Trophoblast cell (in vitro differentiated cells and primary cell): ENCODE data around the gene RWDD3. TPM values are rescaled to one million over a fixed set of nuclear protein-coding genes. Genes with fewer than 3 reads are reported as not detected.
A peak's percentile ranks its signal among the peaks of the same experiment; 100 is the strongest.

ENCODE experiments used
- DNase-seq, 2 donors: peaks; one replicate each; pipeline ENCODE4 v3.0.0-alpha.2; 2016
- H2AFZ ChIP-seq: 2 replicates; pipeline ENCODE4 v1.6.1; 2013; ENCODE audit warnings: low read length, moderate library complexity, mild to moderate bottlenecking; ENCODE audit not compliant: insufficient read depth, poor library complexity
- H2AK5ac ChIP-seq: 2 replicates; pipeline ENCODE4 v1.6.1; 2013; ENCODE audit warnings: mild to moderate bottlenecking, low read length
- H2BK120ac ChIP-seq: 2 replicates; pipeline ENCODE4 v1.6.1; 2013; ENCODE audit warnings: low read length, mild to moderate bottlenecking, moderate library complexity; ENCODE audit not compliant: insufficient read depth, poor library complexity
- H2BK12ac ChIP-seq: 2 replicates; pipeline ENCODE4 v1.6.1; 2013; ENCODE audit warnings: mild to moderate bottlenecking, low read length, moderate library complexity
- H2BK5ac ChIP-seq: 2 replicates; pipeline ENCODE4 v1.6.1; 2013; ENCODE audit warnings: low read length, low read depth, moderate library complexity, mild to moderate bottlenecking; ENCODE audit not compliant: poor library complexity
- H3K14ac ChIP-seq: 2 replicates; pipeline ENCODE4 v1.6.1; 2013; ENCODE audit warnings: mild to moderate bottlenecking, low read length
- H3K18ac ChIP-seq: 2 replicates; pipeline ENCODE4 v1.6.1; 2013; ENCODE audit warnings: mild to moderate bottlenecking, low read length
- H3K23ac ChIP-seq: 2 replicates; pipeline ENCODE4 v1.6.1; 2013; ENCODE audit warnings: low read length
- H3K27ac ChIP-seq: 2 replicates; pipeline ENCODE4 v1.5.1; 2013; ENCODE audit warnings: low read depth, mild to moderate bottlenecking, inconsistent platforms, low read length, moderate library complexity
- H3K27me3 ChIP-seq: 2 replicates; pipeline ENCODE4 v1.6.1; 2013; ENCODE audit warnings: inconsistent platforms, mild to moderate bottlenecking, low read length, moderate library complexity; ENCODE audit not compliant: insufficient read depth
- H3K36me3 ChIP-seq, 2 experiments: 1 replicate in 1 of 2; 2 replicates in 1 of 2; pipeline ENCODE4 v1.6.1; 2013; ENCODE audit warnings: low read length in 2 of 2, mild to moderate bottlenecking in 2 of 2, moderate library complexity in 1 of 2; ENCODE audit not compliant: insufficient read depth in 2 of 2, control insufficient read depth in 1 of 2
- H3K4ac ChIP-seq: 2 replicates; pipeline ENCODE4 v1.6.1; 2013; ENCODE audit warnings: low read depth, mild to moderate bottlenecking, low read length, moderate library complexity
- H3K4me1 ChIP-seq, 2 experiments: 1 replicate in 1 of 2; 2 replicates in 1 of 2; pipeline ENCODE4 v1.6.1; 2013; ENCODE audit warnings: low read length in 2 of 2, mild to moderate bottlenecking in 2 of 2, moderate library complexity in 1 of 2; ENCODE audit not compliant: insufficient read depth in 2 of 2, control insufficient read depth in 1 of 2
- H3K4me2 ChIP-seq: 2 replicates; pipeline ENCODE4 v1.6.1; 2013; ENCODE audit warnings: inconsistent platforms, mild to moderate bottlenecking, low read length, moderate library complexity
- H3K4me3 ChIP-seq: 2 replicates; pipeline ENCODE4 v1.5.1; 2013; ENCODE audit warnings: mild to moderate bottlenecking, low read depth, low read length, inconsistent platforms
- H3K79me1 ChIP-seq: one replicate; pipeline ENCODE4 v1.6.1; 2013; ENCODE audit warnings: low read length
- H3K79me2 ChIP-seq: 2 replicates; pipeline ENCODE4 v1.6.1; 2013; ENCODE audit warnings: low read length, mild to moderate bottlenecking; ENCODE audit not compliant: control insufficient read depth, insufficient read depth, poor library complexity
- H3K9ac ChIP-seq: 2 replicates; pipeline ENCODE4 v1.6.1; 2013; ENCODE audit warnings: mild to moderate bottlenecking, low read length
- H3K9me3 ChIP-seq: 2 replicates; pipeline ENCODE4 v1.6.1; 2013; ENCODE audit warnings: low read depth, mild to moderate bottlenecking, control low read depth, inconsistent platforms, low read length; ENCODE audit not compliant: insufficient read depth
- H4K12ac ChIP-seq: 2 replicates; pipeline ENCODE4 v1.6.1; 2013; ENCODE audit warnings: low read depth, mild to moderate bottlenecking, low read length, moderate library complexity
- H4K8ac ChIP-seq: 2 replicates; pipeline ENCODE4 v1.6.1; 2013; ENCODE audit warnings: low read depth, mild to moderate bottlenecking, low read length, moderate library complexity
- H4K91ac ChIP-seq: one replicate; pipeline ENCODE4 v1.6.1; 2013; ENCODE audit warnings: low read depth, mild to moderate bottlenecking, low read length, moderate library complexity
- WGBS: extraction: QIAGEN DNeasy Blood & Tissue Kit; methylation state at CpG from one replicate; pipeline ENCODE4 v1.1.7; 2013; ENCODE audit warnings: missing lambda C conversion rate; ENCODE audit not compliant: insufficient read length, insufficient coverage; ENCODE audit errors: extremely low coverage; 5-methylcytosine and 5-hydroxymethylcytosine counted together
- polyA plus RNA-seq: library from polyadenylated mRNA; stranded (reverse); fragments of 200-250 nt; gene quantifications from 2 replicates; pipeline ENCODE4 v1.2.3, GENCODE V29; 2013

The RWDD3 gene, protein sequence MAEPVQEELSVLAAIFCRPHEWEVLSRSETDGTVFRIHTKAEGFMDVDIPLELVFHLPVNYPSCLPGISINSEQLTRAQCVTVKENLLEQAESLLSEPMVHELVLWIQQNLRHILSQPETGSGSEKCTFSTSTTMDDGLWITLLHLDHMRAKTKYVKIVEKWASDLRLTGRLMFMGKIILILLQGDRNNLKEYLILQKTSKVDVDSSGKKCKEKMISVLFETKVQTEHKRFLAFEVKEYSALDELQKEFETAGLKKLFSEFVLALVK
- polyA plus RNA-seq: 20.0 and 20.2 TPM in 2 replicates

DNA sequence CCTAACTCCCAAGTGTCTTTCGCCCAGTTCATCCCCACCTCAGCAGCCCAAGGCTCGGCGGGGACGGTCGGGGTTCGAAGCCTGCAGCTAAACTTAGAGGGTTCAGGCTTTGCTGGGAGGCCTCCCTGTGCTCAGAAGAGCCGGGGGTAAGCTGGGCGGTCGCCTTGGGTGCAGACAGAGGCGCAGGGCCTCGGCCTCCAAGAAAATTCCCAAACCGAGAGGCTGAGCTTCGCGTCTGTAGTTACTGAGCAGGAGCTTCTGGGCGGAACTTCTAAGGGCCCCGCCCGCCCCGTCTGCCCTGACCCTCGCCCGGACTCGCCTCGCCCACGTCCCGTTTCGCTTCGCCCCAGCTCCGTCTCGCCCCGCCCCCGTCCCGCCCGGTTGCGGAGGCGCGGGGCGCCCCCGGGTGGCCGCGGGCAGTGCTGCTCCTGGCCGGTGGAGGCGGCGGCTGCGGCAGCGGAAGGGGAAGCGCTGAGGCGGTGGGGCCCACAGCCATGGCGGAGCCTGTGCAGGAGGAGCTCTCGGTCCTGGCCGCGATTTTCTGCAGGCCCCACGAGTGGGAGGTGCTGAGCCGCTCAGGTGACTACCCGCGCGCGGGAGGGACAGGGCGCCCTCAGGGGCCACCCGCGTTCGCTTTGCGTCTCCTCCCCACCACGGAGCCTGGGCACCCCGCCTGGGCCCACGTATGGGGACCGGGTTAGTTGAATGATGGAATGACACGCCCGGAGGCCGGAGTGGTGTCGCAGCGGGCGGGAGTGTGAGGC lies at the start of gene RWDD3:
Gene RWDD3 (plus strand): TSS at position 474 of the 764 bp plus-strand sequence. CDS start 21 bp downstream, at position 495.
- peak within 1 kb of the TSS; percentile 35 for H3K27ac ChIP-seq
- peak within 1 kb of the TSS; percentile 93 for H2BK5ac ChIP-seq
- H4K12ac ChIP-seq: peak within 1 kb of the TSS; percentile 94
- peak within 1 kb of the TSS; percentile 87 for H3K4me3 ChIP-seq
- no CpG with 5 or more reads among the region's 71 CpGs for WGBS
- no peaks in the 10 kb centered on the region for H3K27me3 ChIP-seq
- H3K4me1 ChIP-seq: peaks cover 4 to 9% of the 10 kb centered on the region in 2 experiments
- H3K14ac ChIP-seq: peak within 1 kb of the TSS; percentile 97
- peak within 1 kb of the TSS; percentile 94 for H4K91ac ChIP-seq
- peak; percentile 84 to 90 for DNase-seq
- H2BK12ac ChIP-seq: peak within 1 kb of the TSS; percentile 54
- no peaks in the 10 kb centered on the region for H3K36me3 ChIP-seq
- H4K8ac ChIP-seq: peak within 1 kb of the TSS; percentile 99
- peak within 1 kb of the TSS; percentile 77 for H3K4me2 ChIP-seq
- peak within 1 kb of the TSS; percentile 88 for H2AK5ac ChIP-seq
- H3K4ac ChIP-seq: peak within 1 kb of the TSS; percentile 97
- H3K18ac ChIP-seq: peak within 1 kb of the TSS; percentile 97
- H2AFZ ChIP-seq: peak within 1 kb of the TSS; percentile 100
- peaks cover 7% of the 10 kb centered on the region for H3K79me2 ChIP-seq
- peak within 1 kb of the TSS; percentile 94 for H3K9ac ChIP-seq
- H3K9me3 ChIP-seq: no peaks in the 10 kb centered on the region
- H3K79me1 ChIP-seq: peaks cover 11% of the 10 kb centered on the region
- no peak within 1 kb of the TSS for H3K23ac ChIP-seq
- H2BK120ac ChIP-seq: peak within 1 kb of the TSS; percentile 96

DNA sequence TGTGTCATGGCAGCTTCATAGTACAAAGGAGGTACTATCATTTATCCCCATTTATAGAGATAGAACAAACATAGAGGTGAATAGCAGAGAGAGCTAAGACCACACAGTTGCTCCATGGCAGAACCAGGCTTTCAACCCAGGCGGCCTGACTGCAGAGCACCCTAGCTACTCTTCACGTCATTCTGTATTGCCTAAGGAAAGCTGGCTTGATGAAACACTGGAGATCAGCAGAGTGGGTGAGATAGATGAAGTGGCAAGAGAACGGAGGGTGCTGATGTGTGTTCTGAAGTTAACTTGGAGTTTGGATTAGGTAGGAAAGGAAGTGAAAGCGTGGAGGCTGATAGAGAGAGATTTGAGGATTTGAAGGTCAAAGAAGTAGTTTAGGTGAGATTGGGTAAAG lies 47.9 kb upstream of the RWDD3 start:
- H2BK12ac ChIP-seq: no peak overlapping the region
- H3K4me3 ChIP-seq: no peak overlapping the region
- H2BK5ac ChIP-seq: no peak overlapping the region
- no peak overlapping the region for H2BK120ac ChIP-seq
- WGBS: 100% methylated on average over 2 of the region's 4 CpGs
- H4K91ac ChIP-seq: no peak overlapping the region
- no peak overlapping the region for H3K14ac ChIP-seq
- H2AK5ac ChIP-seq: no peak overlapping the region
- H3K9ac ChIP-seq: no peak overlapping the region
- no peak overlapping the region for H3K4ac ChIP-seq
- no peaks in the 10 kb centered on the region for H3K36me3 ChIP-seq
- no peak overlapping the region for H3K27ac ChIP-seq
- H3K23ac ChIP-seq: no peak overlapping the region
- no peaks in the 10 kb centered on the region for H3K79me1 ChIP-seq
- H3K4me1 ChIP-seq: no peaks in the 10 kb centered on the region
- H2AFZ ChIP-seq: no peak overlapping the region
- H3K27me3 ChIP-seq: no peaks in the 10 kb centered on the region
- H4K8ac ChIP-seq: no peak overlapping the region
- no peak overlapping the region for H3K18ac ChIP-seq
- no peak overlapping the region for H4K12ac ChIP-seq
- H3K79me2 ChIP-seq: no peaks in the 10 kb centered on the region
- DNase-seq: no peak
- no peaks in the 10 kb centered on the region for H3K9me3 ChIP-seq
- no peak overlapping the region for H3K4me2 ChIP-seq

DNA sequence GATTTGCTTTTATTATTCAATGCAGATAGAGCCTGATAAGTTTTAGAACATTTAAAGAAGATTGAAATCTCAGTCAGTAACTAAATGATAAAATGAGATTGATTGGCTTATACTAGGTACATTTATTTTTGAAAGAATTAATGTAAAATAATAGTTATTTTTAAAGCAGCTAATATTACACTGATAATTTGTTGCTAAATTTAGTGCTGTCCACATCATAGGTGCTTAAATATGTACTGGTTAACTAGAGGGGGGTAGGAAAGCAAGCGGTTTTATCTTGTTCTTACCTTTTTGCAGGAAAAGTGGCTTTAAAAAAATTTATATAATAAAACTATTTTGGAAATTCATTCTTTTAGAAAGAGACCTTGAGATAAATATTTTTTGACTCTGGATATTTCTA lies 40.4 kb upstream of the RWDD3 start:
- H3K23ac ChIP-seq: no peak overlapping the region
- H3K9me3 ChIP-seq: no peaks in the 10 kb centered on the region
- no peak for DNase-seq
- no peak overlapping the region for H3K27ac ChIP-seq
- no peak overlapping the region for H2BK12ac ChIP-seq
- H3K79me2 ChIP-seq: no peaks in the 10 kb centered on the region
- no peak overlapping the region for H3K14ac ChIP-seq
- H3K18ac ChIP-seq: no peak overlapping the region
- peaks cover 2% of the 10 kb centered on the region for H3K79me1 ChIP-seq
- H2BK5ac ChIP-seq: no peak overlapping the region
- H2BK120ac ChIP-seq: no peak overlapping the region
- no CpG with 5 or more reads among the region's 1 CpG for WGBS
- H2AFZ ChIP-seq: no peak overlapping the region
- no peak overlapping the region for H2AK5ac ChIP-seq
- no peaks in the 10 kb centered on the region for H3K36me3 ChIP-seq
- H3K4me3 ChIP-seq: no peak overlapping the region
- H4K12ac ChIP-seq: no peak overlapping the region
- no peak overlapping the region for H3K9ac ChIP-seq
- H4K91ac ChIP-seq: no peak overlapping the region
- no peak overlapping the region for H4K8ac ChIP-seq
- no peak overlapping the region for H3K4ac ChIP-seq
- H3K27me3 ChIP-seq: no peaks in the 10 kb centered on the region
- peaks cover 2 to 3% of the 10 kb centered on the region in 2 experiments for H3K4me1 ChIP-seq
- H3K4me2 ChIP-seq: no peak overlapping the region

DNA sequence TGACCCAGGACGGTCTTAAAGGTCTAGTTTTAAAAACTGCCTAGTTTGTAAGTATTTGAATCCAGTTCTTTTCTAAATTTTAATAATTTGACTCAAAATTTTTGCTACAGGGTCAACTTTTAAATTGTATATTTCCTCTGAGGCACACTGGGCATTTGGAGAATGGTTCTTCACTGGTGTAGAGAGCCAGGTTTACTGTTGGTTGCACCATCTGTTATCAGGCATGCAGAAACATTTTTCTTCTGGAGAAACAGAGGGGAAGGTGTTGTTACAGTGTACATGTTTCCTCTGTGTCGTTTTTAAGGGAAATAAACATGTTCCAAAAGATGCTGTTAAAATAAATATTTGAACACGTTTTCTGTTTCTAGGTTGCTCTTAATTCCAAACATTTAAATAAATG lies 39.0 kb upstream of the RWDD3 start:
- H3K4me3 ChIP-seq: no peak overlapping the region
- H3K4ac ChIP-seq: no peak overlapping the region
- DNase-seq: no peak
- H3K9ac ChIP-seq: no peak overlapping the region
- H4K8ac ChIP-seq: no peak overlapping the region
- no peak overlapping the region for H2BK120ac ChIP-seq
- H2AK5ac ChIP-seq: no peak overlapping the region
- H3K18ac ChIP-seq: no peak overlapping the region
- H3K4me1 ChIP-seq: peaks cover 2 to 3% of the 10 kb centered on the region in 2 experiments
- H3K27ac ChIP-seq: no peak overlapping the region
- WGBS: no CpG with 5 or more reads among the region's 3 CpGs
- H2BK5ac ChIP-seq: no peak overlapping the region
- H3K79me2 ChIP-seq: no peaks in the 10 kb centered on the region
- H3K9me3 ChIP-seq: peaks cover 1% of the 10 kb centered on the region
- no peak overlapping the region for H4K12ac ChIP-seq
- no peak overlapping the region for H3K14ac ChIP-seq
- no peak overlapping the region for H3K4me2 ChIP-seq
- H3K36me3 ChIP-seq: no peaks in the 10 kb centered on the region
- no peak overlapping the region for H2AFZ ChIP-seq
- H2BK12ac ChIP-seq: no peak overlapping the region
- H3K27me3 ChIP-seq: no peaks in the 10 kb centered on the region
- no peak overlapping the region for H4K91ac ChIP-seq
- peaks cover 2% of the 10 kb centered on the region for H3K79me1 ChIP-seq
- no peak overlapping the region for H3K23ac ChIP-seq
